Body of pancreas (tissue), 4 donors: ENCODE data around the gene OGT.

Experiments used
- CTCF ChIP-seq, 7 experiments: fragments of 450-650 bp in 4 of 7; fragments of 200-600 bp in 3 of 7; sonication (generic) in 3 of 7; IDR thresholded peaks; one replicate each; pipeline ENCODE4 v1.5.1; 2016 to 2019; ENCODE audit warnings: antibody characterized with exemption in 7 of 7
- POLR2A ChIP-seq, 3 donors: fragments of 450-650 bp; IDR thresholded peaks; one replicate each; pipeline ENCODE4 v1.6.1; 2016; ENCODE audit warnings: antibody characterized with exemption in 3 of 3, mild to moderate bottlenecking in 2 of 3

GRCh38 chrX:71581210-71581609, 48.3 kb downstream of the OGT start:
- TF ChIP-seq CTCF (IDR thresholded peaks at IDR 0.05) (no peak), POLR2A (IDR thresholded peaks at IDR 0.05) (no peak)
